ENCODE results near the gene EIF3I.
A peak's percentile ranks its signal among the peaks of the same experiment; 100 is the strongest.

EIF3I gene

GRCh38 chr1:32239790-32240139, 17.6 kb downstream of the EIF3I start:
- DNase-seq (ENCODE audit: low spot score): no peak
- TF ChIP-seq, protein P1, sequence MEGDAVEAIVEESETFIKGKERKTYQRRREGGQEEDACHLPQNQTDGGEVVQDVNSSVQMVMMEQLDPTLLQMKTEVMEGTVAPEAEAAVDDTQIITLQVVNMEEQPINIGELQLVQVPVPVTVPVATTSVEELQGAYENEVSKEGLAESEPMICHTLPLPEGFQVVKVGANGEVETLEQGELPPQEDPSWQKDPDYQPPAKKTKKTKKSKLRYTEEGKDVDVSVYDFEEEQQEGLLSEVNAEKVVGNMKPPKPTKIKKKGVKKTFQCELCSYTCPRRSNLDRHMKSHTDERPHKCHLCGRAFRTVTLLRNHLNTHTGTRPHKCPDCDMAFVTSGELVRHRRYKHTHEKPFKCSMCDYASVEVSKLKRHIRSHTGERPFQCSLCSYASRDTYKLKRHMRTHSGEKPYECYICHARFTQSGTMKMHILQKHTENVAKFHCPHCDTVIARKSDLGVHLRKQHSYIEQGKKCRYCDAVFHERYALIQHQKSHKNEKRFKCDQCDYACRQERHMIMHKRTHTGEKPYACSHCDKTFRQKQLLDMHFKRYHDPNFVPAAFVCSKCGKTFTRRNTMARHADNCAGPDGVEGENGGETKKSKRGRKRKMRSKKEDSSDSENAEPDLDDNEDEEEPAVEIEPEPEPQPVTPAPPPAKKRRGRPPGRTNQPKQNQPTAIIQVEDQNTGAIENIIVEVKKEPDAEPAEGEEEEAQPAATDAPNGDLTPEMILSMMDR (IDR thresholded peaks at IDR 0.05; ENCODE audit: extremely low read depth, insufficient read depth, missing control alignments): no peak
- in situ Hi-C loops (cut with MboI; ENCODE audit: low pct_unique_long_range_greater_than_20kb, low sequenced_read_pairs, unreplicated experiment): no loop called here

GRCh38 chr1:32240140-32240951, 18.1 kb downstream of the EIF3I start:
- peak; percentile 53 for DNase-seq (ENCODE audit: low spot score)
- TF ChIP-seq, protein P1 (IDR thresholded peaks at IDR 0.05; ENCODE audit: extremely low read depth, insufficient read depth, missing control alignments): peak; percentile 17
- in situ Hi-C loops (cut with MboI; ENCODE audit: low pct_unique_long_range_greater_than_20kb, low sequenced_read_pairs, unreplicated experiment): no loop called here

GRCh38 chr1:32241001-32241763, 19.0 kb downstream of the EIF3I start:
- TF ChIP-seq, protein P1 (IDR thresholded peaks at IDR 0.05; ENCODE audit: extremely low read depth, insufficient read depth, missing control alignments): peak; percentile 20
- DNase-seq (ENCODE audit: low spot score): peak; percentile 70
- in situ Hi-C loops (cut with MboI; ENCODE audit: low pct_unique_long_range_greater_than_20kb, low sequenced_read_pairs, unreplicated experiment): no loop called here

GRCh38 chr1:32242341-32242851, 20.2 kb downstream of the EIF3I start:
- in situ Hi-C loops (cut with MboI; ENCODE audit: low pct_unique_long_range_greater_than_20kb, low sequenced_read_pairs, unreplicated experiment): no loop called here
- DNase-seq (ENCODE audit: low spot score): peak; percentile 48
- TF ChIP-seq, protein P1 (IDR thresholded peaks at IDR 0.05; ENCODE audit: extremely low read depth, insufficient read depth, missing control alignments): peak; percentile 7

- TF ChIP-seq, protein P1 (IDR thresholded peaks at IDR 0.05; ENCODE audit: extremely low read depth, insufficient read depth, missing control alignments): no peak
- no peak for DNase-seq (ENCODE audit: low spot score)
- in situ Hi-C loops (cut with MboI; ENCODE audit: low pct_unique_long_range_greater_than_20kb, low sequenced_read_pairs, unreplicated experiment): no loop called here
Observed at GRCh38 chr1:32246888-32247273, 24.7 kb downstream of the EIF3I start, which contains the start of gene FAM167B. FAM167B (plus strand) TSS chr1:32247222; CDS start chr1:32247422, 200 bp downstream.

GRCh38 chr1:32247452-32247851, 25.2 kb downstream of the EIF3I start:
- no peak for DNase-seq (ENCODE audit: low spot score)
- in situ Hi-C loops (cut with MboI; ENCODE audit: low pct_unique_long_range_greater_than_20kb, low sequenced_read_pairs, unreplicated experiment): no loop called here
- TF ChIP-seq, protein P1 (IDR thresholded peaks at IDR 0.05; ENCODE audit: extremely low read depth, insufficient read depth, missing control alignments): no peak

Data from GM13977 (cell line).